HepG2 (cell line): ENCODE measurements around the gene UBE2R2. TPM values are rescaled to one million over a fixed set of nuclear protein-coding genes. Genes with fewer than 3 reads are reported as not detected.

ENCODE experiments used
- ATAC-seq: fragments of 200-7000 bp; cut with Tn5 transposase; 3 replicates; pipeline ENCODE4 v1.9.1; 2020; ENCODE audit warnings: mild to moderate bottlenecking, moderate library complexity
- BruUV-seq: library from RNA; stranded (reverse); fragments of 400-500 nt; replicated peaks from 2 replicates; lab custom pipeline; 2021; lab: Mats Ljungman, UMichigan
- CTCF ChIA-PET: fragments of 300-600 bp; formaldehyde crosslinking; extraction: SDS; loops from one replicate; lab custom pipeline; 2021; ENCODE audit warnings: low total read pairs, inconsistent platforms, low intra/inter-chr PET ratio; lab: Yijun Ruan, JAX
- POLR2A ChIA-PET: fragments of 350-600 bp; sonication (Branson Sonifier 250); formaldehyde crosslinking; loops from one replicate; lab custom pipeline; 2020; ENCODE audit warnings: antibody characterized with exemption, inconsistent platforms; lab: Yijun Ruan, JAX
- DNase-seq: peaks from one replicate; pipeline ENCODE4 v3.0.0-alpha.2; 2015; ENCODE audit warnings: low spot score
- FAIRE-seq: peaks from 3 replicates; lab custom pipeline; 2011; peaks lifted over from hg19 to GRCh38; lab: Jason Lieb, UNC
- H2AFZ ChIP-seq: one replicate; pipeline ENCODE4 v1.6.1; 2011; ENCODE audit warnings: low read length, inconsistent platforms
- H3K27ac ChIP-seq: fragments of 300-600 bp; 3 replicates; pipeline ENCODE4 v1.8.0; 2011; ENCODE audit warnings: mixed run types, mild to moderate bottlenecking, mixed read lengths, low read length, inconsistent platforms; ENCODE audit not compliant: insufficient read depth; ENCODE audit errors: extremely low read length
- H3K27me3 ChIP-seq, 2 experiments: fragments of 200-600 bp in 1 of 2; 2 replicates in 1 of 2; 3 replicates in 1 of 2; pipeline versions ENCODE4 v1.6.0 to v1.8.0; 2011; ENCODE audit warnings: low read length in 2 of 2, mild to moderate bottlenecking in 2 of 2, moderate library complexity in 2 of 2, inconsistent platforms in 1 of 2; ENCODE audit not compliant: insufficient read depth in 2 of 2, control insufficient read depth in 1 of 2
- H3K36me3 ChIP-seq, 2 experiments: fragments of 200-600 bp in 1 of 2; replicated peaks in 1 of 2; 2 replicates in 1 of 2; 3 replicates in 1 of 2; pipeline versions ENCODE4 v1.5.1 to v1.8.0; 2011; ENCODE audit warnings: low read length in 2 of 2, inconsistent platforms in 1 of 2; ENCODE audit not compliant: insufficient read depth in 2 of 2, control insufficient read depth in 1 of 2
- H3K4me1 ChIP-seq: 2 replicates; pipeline ENCODE4 v1.5.1; 2012; ENCODE audit warnings: low read length, inconsistent platforms; ENCODE audit not compliant: insufficient read depth
- H3K4me2 ChIP-seq: 2 replicates; pipeline ENCODE4 v1.6.0; 2011; ENCODE audit warnings: low read depth, low read length, inconsistent platforms
- H3K4me3 ChIP-seq, 3 experiments: fragments of 200-600 bp in 1 of 3; sonication (generic), shearing (Covaris generic) in 1 of 3; replicated peaks in 1 of 3; 2 replicates each; pipeline ENCODE4 v1.5.1; 2011 to 2016; ENCODE audit warnings: low read length in 3 of 3, inconsistent platforms in 2 of 3, low read depth in 2 of 3, mild to moderate bottlenecking in 2 of 3, control low read depth in 1 of 3, mixed read lengths in 1 of 3; ENCODE audit not compliant: insufficient read depth in 1 of 3
- H3K79me2 ChIP-seq: one replicate; pipeline ENCODE4 v1.6.1; 2011; ENCODE audit warnings: low read length, inconsistent platforms; ENCODE audit not compliant: insufficient read depth
- H3K9ac ChIP-seq: 2 replicates; pipeline ENCODE4 v1.6.0; 2011; ENCODE audit warnings: mild to moderate bottlenecking, low read depth, low read length, inconsistent platforms; ENCODE audit not compliant: insufficient read depth
- H3K9me3 ChIP-seq: 2 replicates; pipeline ENCODE4 v1.5.1; 2012; ENCODE audit warnings: mild to moderate bottlenecking, low read length
- H4K20me1 ChIP-seq: 2 replicates; pipeline ENCODE4 v1.6.0; 2011; ENCODE audit warnings: inconsistent platforms, mild to moderate bottlenecking, low read length, moderate library complexity; ENCODE audit not compliant: insufficient read depth
- EEA1 ChIP-seq: sonication (generic); formaldehyde crosslinking; IDR thresholded peaks from 2 replicates; pipeline ENCODE4 v1.5.1; 2020; ENCODE audit warnings: mild to moderate bottlenecking, missing genetic modification reagents, borderline replicate concordance
- PRDM10 ChIP-seq: sonication (generic); formaldehyde crosslinking; IDR thresholded peaks from 2 replicates; pipeline ENCODE4 v1.4.0; 2020; ENCODE audit warnings: low read depth, missing genetic modification reagents
- RBAK ChIP-seq: sonication (generic); formaldehyde crosslinking; IDR thresholded peaks from 2 replicates; pipeline ENCODE4 v1.5.1; 2020; ENCODE audit warnings: mild to moderate bottlenecking, missing genetic modification reagents
- TBL1XR1 ChIP-seq: fragments of 150-350 bp; IDR thresholded peaks from 2 replicates; pipeline ENCODE4 v1.6.1; 2014; ENCODE audit warnings: borderline replicate concordance, low read length; ENCODE audit not compliant: partially characterized antibody
- TFDP1 ChIP-seq: IDR thresholded peaks from 2 replicates; pipeline ENCODE4 v1.6.1; 2016; ENCODE audit warnings: missing compliant biosample characterization, missing genetic modification reagents, borderline replicate concordance
- ZNF329 ChIP-seq: sonication (generic); formaldehyde crosslinking; IDR thresholded peaks from 2 replicates; pipeline ENCODE4 v1.9.0; 2021; ENCODE audit warnings: low read depth, mild to moderate bottlenecking, missing genetic modification reagents
- ZNF629 ChIP-seq: sonication (generic); formaldehyde crosslinking; conservative IDR thresholded peaks from 2 replicates; pipeline ENCODE4 v1.5.0; 2020; ENCODE audit warnings: missing genetic modification reagents
- ZNF773 ChIP-seq: sonication (generic); formaldehyde crosslinking; IDR thresholded peaks from 2 replicates; pipeline ENCODE4 v1.4.0; 2020; ENCODE audit warnings: missing genetic modification reagents, borderline replicate concordance
- ZNF883 ChIP-seq: sonication (generic); formaldehyde crosslinking; IDR thresholded peaks from 2 replicates; pipeline ENCODE4 v1.5.1; 2020; ENCODE audit warnings: mild to moderate bottlenecking, missing genetic modification reagents; ENCODE audit errors: not compliant biosample characterization
- ZZZ3 ChIP-seq: sonication (generic); formaldehyde crosslinking; IDR thresholded peaks from 2 replicates; pipeline ENCODE4 v1.4.0; 2020; ENCODE audit warnings: missing genetic modification reagents, mild to moderate bottlenecking, borderline replicate concordance
- WGBS: methylation state at CpG from one replicate; pipeline ENCODE4 v1.1.6; 2017; ENCODE audit warnings: low lambda C conversion rate; 5-methylcytosine and 5-hydroxymethylcytosine counted together
- in situ Hi-C: cut with HindIII; loops from 2 replicates; pipeline ENCODE4 v1.10.0; 2017; ENCODE audit warnings: low pct_unique_long_range_greater_than_20kb; ENCODE audit not compliant: extremely low pct_ligation_motif_present
- intact Hi-C: fragments of 100-400 bp; cut with micrococcal nuclease; formaldehyde crosslinking; loops from one replicate; pipeline ENCODE4 v1.10.0; 2022; ENCODE audit not compliant: unreplicated experiment
- polyA plus RNA-seq, 8 experiments: library from polyadenylated mRNA; depleted of rRNA in 3 of 8; stranded (reverse) in 7 of 8; unstranded in 1 of 8; fragments of >200 nt; fragmentation: Illumina TruSeq in 4 of 8; extraction: Trizol in 4 of 8; gene quantifications; 2 replicates each; pipeline versions ENCODE4 v1.2.1 to v1.2.3, GENCODE V29; 2011 to 2016; ENCODE audit warnings: low read depth in 4 of 8, missing spikeins in 1 of 8, mixed read lengths in 1 of 8; ENCODE audit not compliant: insufficient read depth in 1 of 8
- total RNA-seq, 5 experiments: library from RNA; depleted of rRNA; stranded (reverse); fragments of >200 nt; fragmentation: Illumina TruSeq; extraction: Trizol; gene quantifications; 2 replicates each; pipeline ENCODE4 v1.2.3, GENCODE V29; 2016; ENCODE audit warnings: low read depth in 1 of 5

Gene UBE2R2
- total and polyA plus RNA-seq, 2 of the 13 experiments (the other 11 are each of a cell fraction or from before 2014, with no cell fraction given), result 14.8 to 20.9 TPM

- no TSS peak for BruUV-seq
Observed at GRCh38 chr9:33799928-33800704, 16.8 kb upstream of the UBE2R2 start.

GRCh38 chr9:33800886-33801285 lies 16.1 kb upstream of the UBE2R2 start:
- in situ Hi-C loops, result no loop called here
- Histone ChIP-seq H3K4me1 (peaks cover 35% of the 10 kb centered on the region), H3K9ac (no peak overlapping the region), H2AFZ (no peak overlapping the region), H3K9me3 (peaks cover 9% of the 10 kb centered on the region; the same call in 1 of the 2 replicates), H3K4me2 (no peak overlapping the region), H3K27me3 (peaks cover 2 to 30% of the 10 kb centered on the region in 2 experiments; a peak in 2 of 5 replicates), H3K79me2 (no peaks in the 10 kb centered on the region), H4K20me1 (no peaks in the 10 kb centered on the region), H3K4me3 (no peak overlapping the region), H3K27ac (no peak overlapping the region), H3K36me3 (no peaks in the 10 kb centered on the region)
- intact Hi-C loops, result no loop called here
- DNase-seq (no peak), FAIRE-seq (no peak), ATAC-seq (no peak)
- CTCF ChIA-PET, result no interaction called here
- BruUV-seq, result no TSS peak
- POLR2A ChIA-PET, result no interaction called here
- 91% methylated on average over 2 of the region's 2 CpGs for WGBS
- TF ChIP-seq TBL1XR1, result no peak
- TF ChIP-seq EEA1 (CRISPR knock-in tag), result no peak
- no peak for TF ChIP-seq PRDM10
- no peak for TF ChIP-seq ZNF329 (CRISPR knock-in tag)
- TF ChIP-seq ZNF773 (CRISPR knock-in tag), result no peak
- TF ChIP-seq TFDP1, result no peak
- TF ChIP-seq ZNF629, result no peak
- TF ChIP-seq RBAK (CRISPR knock-in tag), result no peak
- no peak for TF ChIP-seq ZZZ3

More at GRCh38 chr9:33799928-33800704, 16.8 kb upstream of the UBE2R2 start:
- 17% methylated on average over 8 of the region's 9 CpGs for WGBS
- ChIA-PET CTCF (no interaction called here), POLR2A (no interaction called here)
- DNase-seq (no peak), ATAC-seq (peak; percentile 65), FAIRE-seq (no peak)
- no peak overlapping the region for H3K27ac ChIP-seq
- no peaks in the 10 kb centered on the region for H3K36me3 ChIP-seq
- no peaks in the 10 kb centered on the region for H4K20me1 ChIP-seq
- no peak overlapping the region for H3K9ac ChIP-seq
- H3K4me2 ChIP-seq, result peak overlapping the region; percentile 39
- H3K79me2 ChIP-seq, result no peaks in the 10 kb centered on the region
- in situ Hi-C loops (no loop called here), intact Hi-C loops (no loop called here)
- no peak overlapping the region for H3K4me3 ChIP-seq
- no peak for TF ChIP-seq ZNF883 (CRISPR knock-in tag)
- no peak overlapping the region for H2AFZ ChIP-seq
- H3K4me1 ChIP-seq, result peaks cover 29% of the 10 kb centered on the region
- H3K27me3 ChIP-seq, result peaks cover 2 to 30% of the 10 kb centered on the region in 2 experiments; a peak in 3 of 5 replicates
- peaks cover 9% of the 10 kb centered on the region; the same call in 1 of the 2 replicates for H3K9me3 ChIP-seq
